Right lobe of liver (tissue), 4 donors: ENCODE measurements around the gene ENDOV.
"Not testable (repeated sequence)": the region's sequence is repeated elsewhere in the genome, so short reads cannot be mapped to it uniquely, and the experiment has no call there.

Source experiments
- CTCF ChIP-seq, 4 donors: fragments of 200-600 bp in 3 of 4; fragments of 450-650 bp in 1 of 4; IDR thresholded peaks; one replicate each; pipeline versions ENCODE4 v1.5.1 to v1.8.0; 2016 to 2022; ENCODE audit warnings: antibody characterized with exemption in 4 of 4, mild to moderate bottlenecking in 2 of 4
- POLR2A ChIP-seq: fragments of 450-650 bp; IDR thresholded peaks from one replicate; pipeline ENCODE4 v1.6.1; 2017; ENCODE audit warnings: antibody characterized with exemption, mild to moderate bottlenecking
- donor health status: DM: no; HTN: no; CAD: no.
- donor health status: DM: no; HTN: no; CAD: no.
- donor health status: DM: no; HTN: yes; CAD: no.

GRCh38 chr17:80402102-80402501 is 12.9 kb upstream of the ENDOV start:
- TF ChIP-seq CTCF (IDR thresholded peaks at IDR 0.05); POLR2A: not testable (repeated sequence)
